ENCODE measurements around the gene DENND4A. TPM values are rescaled to one million over a fixed set of nuclear protein-coding genes. Genes with fewer than 3 reads are reported as not detected.

The DENND4A gene
- total and polyA plus RNA-seq, 2 of the 4 experiments (the other 2 are of a cell fraction), result 4.1 to 17.7 TPM

DNA sequence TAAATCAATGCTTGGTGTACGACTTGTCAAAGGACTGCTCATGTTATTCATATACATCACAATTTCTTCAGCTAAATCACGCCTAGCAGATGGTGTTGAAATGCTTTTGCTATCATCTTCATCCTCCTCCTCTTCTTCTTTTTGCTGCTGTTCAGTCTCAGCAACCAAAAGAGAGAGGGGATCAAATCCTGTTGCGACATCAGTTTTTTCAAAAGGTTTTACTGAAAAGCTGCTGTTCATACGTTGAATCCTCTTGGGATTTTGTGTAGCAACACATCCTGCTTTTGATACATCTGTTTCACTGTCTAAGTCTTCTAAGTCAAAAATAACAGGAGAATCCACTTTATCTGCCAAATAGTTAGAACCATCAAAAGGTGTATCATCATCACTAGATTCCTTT lies 101.3 kb downstream of the DENND4A start:
- intact Hi-C loops (cut with micrococcal nuclease), result no loop called here
- 80% methylated on average over 1 of the region's 4 CpGs; no CpG with 5 or more reads in 1 of the 2 experiments for WGBS, 2 experiments (ENCODE audit: extremely low coverage in 2 of 2, insufficient read length in 1 of 2)
- H2BK120ac ChIP-seq (ENCODE audit: low read depth, low read length), result no peak overlapping the region
- H3K27ac ChIP-seq (ENCODE audit: insufficient read depth, low read length), result no peak overlapping the region
- H3K56ac ChIP-seq (ENCODE audit: extremely low read depth, insufficient read depth, low read length), result no peak overlapping the region
- in situ Hi-C loops (cut with MboI; ENCODE audit: low sequenced_read_pairs), result no loop called here
- TF ChIP-seq MAZ (IDR thresholded peaks at IDR 0.05; ENCODE audit: borderline replicate concordance, low read depth, low read length) (no peak), CEBPB (IDR thresholded peaks at IDR 0.05; ENCODE audit: low read depth, low read length) (peak; percentile 65)
- no peak overlapping the region for H2AK9ac ChIP-seq (replicated peaks; ENCODE audit: low read depth, low read length, poor library complexity)
- no peak overlapping the region for H4K8ac ChIP-seq (ENCODE audit: low read depth in 2 of 2, low read length in 2 of 2)
- BruUV-seq (replicated peaks), result TSS peak; percentile 70
- H2AFZ ChIP-seq (replicated peaks; ENCODE audit: low read length, poor library complexity), result no peak overlapping the region
- no peak for ATAC-seq (ENCODE audit: low read depth)
- H2BK5ac ChIP-seq (ENCODE audit: low read depth, low read length, poor library complexity, severe bottlenecking), result no peak overlapping the region
- no peak overlapping the region for H3K18ac ChIP-seq (ENCODE audit: low read depth, low read length)
- ChIA-PET POLR2A (ENCODE audit: unreplicated experiment) (no interaction called here), CTCF (no interaction called here)
- H3K79me1 ChIP-seq (ENCODE audit: low read depth in 1 of 2, low read length in 2 of 2), result no peaks in the 10 kb centered on the region
- H3K36me3 ChIP-seq (ENCODE audit: control insufficient read depth, insufficient read depth, low read length), result peaks cover 10% of the 10 kb centered on the region
- H3K9me3 ChIP-seq (ENCODE audit: control insufficient read depth, insufficient read depth, low read length), result no peaks in the 10 kb centered on the region
- H3K4ac ChIP-seq (ENCODE audit: low read depth, low read length), result no peak overlapping the region
- no peak overlapping the region for H3K4me3 ChIP-seq (ENCODE audit: insufficient read depth, low read depth, low read length)
- no peak overlapping the region for H4K91ac ChIP-seq (ENCODE audit: insufficient read depth, low read depth, low read length)
- DNase-seq, result no peak
- H3K27me3 ChIP-seq (ENCODE audit: control insufficient read depth, insufficient read depth, low read length), result no peaks in the 10 kb centered on the region
- no peak overlapping the region for H3K9ac ChIP-seq (ENCODE audit: low read depth, low read length)
- no peaks in the 10 kb centered on the region for H3K4me1 ChIP-seq (ENCODE audit: control insufficient read depth, insufficient read depth, low read length)
- H3K14ac ChIP-seq (replicated peaks; ENCODE audit: low read depth, low read length), result no peak overlapping the region
- dilution Hi-C loops (cut with HindIII; ENCODE audit: low sequenced_read_pairs, unreplicated experiment), result no loop called here
- H3K4me2 ChIP-seq (ENCODE audit: low read depth, low read length), result no peak overlapping the region
- no peaks in the 10 kb centered on the region for H3K9me1 ChIP-seq (ENCODE audit: insufficient read depth, low read length)
- H2AK5ac ChIP-seq (ENCODE audit: low read depth, low read length), result no peak overlapping the region
- H2BK15ac ChIP-seq (ENCODE audit: low read depth, low read length), result no peak overlapping the region
- no peaks in the 10 kb centered on the region for H4K20me1 ChIP-seq (ENCODE audit: insufficient read depth, low read length)
- no peak overlapping the region for H3K23ac ChIP-seq (ENCODE audit: low read depth, low read length)
- no peak overlapping the region for H4K5ac ChIP-seq (ENCODE audit: low read depth, low read length)
- H2BK20ac ChIP-seq (ENCODE audit: low read depth, low read length), result no peak overlapping the region
